HG02610 (cell line): Measurements from ENCODE around the gene SDC1.

Source experiments
- ATAC-seq: cut with Tn5 transposase; IDR thresholded peaks from one replicate; pipeline ENCODE4 v1.9.1; 2021; ENCODE audit warnings: mild to moderate bottlenecking, moderate library complexity; ENCODE audit not compliant: unreplicated experiment

SDC1 gene

DNA sequence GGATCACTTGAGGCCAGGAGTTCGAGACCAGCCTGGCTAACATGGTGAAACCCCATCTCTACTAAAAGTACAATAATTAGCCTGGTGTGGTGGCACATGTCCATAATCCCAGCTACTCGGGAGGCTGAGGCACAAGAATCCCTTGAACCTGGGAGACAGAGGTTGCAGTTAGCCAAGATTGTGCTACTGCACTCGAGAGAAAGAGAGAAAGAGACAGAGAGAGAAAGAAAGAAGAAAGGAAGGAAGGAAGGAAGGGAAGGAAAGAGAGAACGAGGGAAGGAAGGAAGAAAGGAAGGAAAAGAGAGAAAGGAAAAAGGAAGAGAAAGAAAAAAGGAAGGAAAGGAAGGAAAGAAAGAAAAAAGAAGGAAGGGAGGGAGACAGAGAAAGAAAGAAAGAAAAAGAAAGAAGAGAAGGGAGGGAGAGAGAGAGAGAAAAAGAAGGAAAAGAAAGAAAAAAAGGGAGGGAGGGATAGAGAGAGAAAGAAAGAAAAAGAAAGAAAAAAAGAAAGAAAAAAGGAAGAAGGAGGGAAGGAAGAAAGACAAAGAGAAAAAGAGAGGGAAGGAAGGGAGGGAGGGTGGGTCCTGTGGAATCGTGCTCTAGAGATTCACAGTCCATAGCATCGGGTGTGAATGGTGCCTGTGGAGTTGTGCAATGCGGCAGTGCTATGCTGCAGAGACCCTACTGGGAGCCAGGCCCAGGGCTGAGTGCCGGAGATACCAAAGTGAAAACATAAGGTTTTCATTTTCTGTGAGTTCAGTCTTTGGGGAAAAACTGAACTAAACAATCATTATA is 4.6 kb upstream of the SDC1 start:
- no peak for ATAC-seq

DNA sequence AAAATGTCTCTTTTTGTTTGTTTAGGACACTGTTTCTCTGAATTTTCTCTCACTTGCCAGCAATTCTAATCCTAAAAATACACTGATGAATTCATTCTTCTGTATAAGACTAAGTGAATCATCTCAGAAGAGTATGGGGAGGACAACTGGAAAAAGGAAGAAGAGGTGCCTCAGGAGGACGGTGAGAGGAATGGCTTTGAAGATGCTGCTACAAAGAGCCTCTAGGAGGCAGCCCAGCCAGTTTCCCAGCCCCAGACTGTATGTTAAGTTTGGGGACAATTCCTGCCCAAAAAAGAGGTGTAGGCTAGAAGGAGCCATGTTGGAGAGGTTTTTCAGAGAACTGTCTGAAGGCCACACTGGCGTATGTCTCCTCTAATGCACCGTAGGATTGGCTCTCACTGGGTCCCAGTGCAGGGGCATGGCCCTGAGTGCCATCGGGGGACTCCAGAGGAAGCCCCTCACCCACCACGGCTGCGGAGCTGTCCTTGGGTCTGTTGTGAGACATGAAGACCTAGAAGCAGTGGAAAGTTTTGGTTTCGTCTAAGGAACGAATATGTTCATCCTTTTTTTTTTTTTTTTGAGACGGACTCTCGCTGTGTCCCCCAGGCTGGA is 3.1 kb upstream of the SDC1 start:
- no peak for ATAC-seq

DNA sequence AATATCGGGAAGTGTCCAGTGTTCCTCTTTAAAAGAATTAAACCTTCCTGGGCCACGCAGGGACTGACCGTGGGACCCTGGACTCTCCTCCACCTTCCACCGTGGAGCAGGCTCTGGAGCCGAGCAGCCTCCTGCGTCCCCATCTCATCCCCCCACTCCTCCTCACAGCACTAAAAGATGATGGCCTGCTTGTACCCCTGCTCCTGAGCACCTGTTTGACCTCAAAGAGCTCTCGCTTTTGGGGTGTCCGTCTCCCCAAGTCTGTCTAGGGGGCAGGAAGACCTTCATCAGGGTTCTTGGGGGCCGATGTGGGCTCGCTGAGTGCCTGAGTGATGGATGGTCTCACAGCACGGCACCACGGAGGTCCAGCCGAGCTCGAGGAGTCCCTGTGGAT is 1.2 kb upstream of the SDC1 start:
- ATAC-seq, result no peak

DNA sequence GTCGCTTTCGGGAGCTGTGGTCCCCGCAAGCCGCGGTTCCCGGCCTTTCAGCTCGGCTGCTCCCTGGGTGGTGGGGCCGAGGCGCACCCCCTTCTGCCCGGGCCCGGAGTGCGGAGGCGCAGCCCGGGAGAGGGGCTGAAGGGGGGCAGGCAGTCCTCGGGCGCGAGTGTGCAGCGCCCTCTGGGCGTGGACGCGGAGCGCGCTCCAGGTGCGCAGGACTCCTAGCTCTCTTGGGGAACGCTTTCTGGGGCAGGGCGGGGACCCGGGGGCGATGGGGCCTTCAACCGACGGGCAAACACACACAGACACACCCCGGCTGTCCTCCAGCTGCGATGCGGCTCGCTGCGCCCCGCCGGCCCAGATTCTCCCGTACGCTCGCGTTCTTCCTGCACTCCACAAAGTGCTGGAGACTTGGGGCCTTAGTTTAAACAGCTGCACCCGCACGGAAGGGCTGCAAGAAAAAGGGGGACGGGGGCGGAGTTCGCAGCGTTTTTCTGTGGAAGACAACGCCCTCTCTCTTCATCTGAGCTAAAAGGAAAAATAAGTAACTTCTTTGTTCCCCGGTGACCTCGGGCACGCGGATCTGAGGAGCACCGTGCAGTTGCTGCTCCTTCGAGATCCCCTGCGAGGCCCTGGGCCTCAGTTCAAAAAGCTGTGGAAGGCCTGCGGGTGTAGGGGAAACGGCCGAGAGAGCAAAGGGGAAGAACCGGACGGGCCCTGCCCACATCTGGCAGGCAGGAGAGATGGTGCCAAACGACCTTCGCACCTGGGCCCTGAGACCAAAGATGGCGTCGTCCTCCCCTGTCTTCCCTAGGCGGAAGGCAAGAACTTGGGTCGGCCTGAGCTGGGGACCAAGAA is 593 bp upstream of the SDC1 start:
- ATAC-seq, result peak; percentile 50

DNA sequence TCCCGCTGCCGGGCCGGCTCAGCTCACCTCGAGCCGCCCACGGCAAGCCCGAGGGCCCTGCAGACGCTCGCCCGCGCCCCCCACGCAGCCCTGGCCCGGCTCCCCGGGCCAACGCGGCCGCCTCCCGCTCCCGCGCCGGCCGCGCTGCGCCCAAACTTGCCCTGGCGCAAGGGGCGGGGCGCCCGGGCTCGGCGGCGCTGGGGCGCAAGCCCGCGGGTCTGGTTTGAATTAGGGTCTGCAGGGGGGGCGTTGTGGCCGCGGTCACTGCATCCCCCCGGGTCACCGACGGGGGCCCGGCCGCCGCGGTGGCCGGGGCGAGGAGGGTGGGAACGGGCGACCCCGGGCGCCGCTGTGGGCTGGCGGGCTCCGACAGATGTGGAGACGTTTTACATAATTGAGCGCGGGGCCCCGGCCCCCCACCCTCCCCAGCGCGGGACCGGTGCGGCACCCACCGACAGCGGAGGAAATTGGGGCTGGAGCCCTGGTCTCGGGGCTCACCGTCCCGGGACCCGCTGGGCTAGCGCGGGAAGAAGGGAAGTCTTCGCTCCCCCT is 690 bp downstream of the SDC1 start:
- peak; percentile 14 for ATAC-seq

DNA sequence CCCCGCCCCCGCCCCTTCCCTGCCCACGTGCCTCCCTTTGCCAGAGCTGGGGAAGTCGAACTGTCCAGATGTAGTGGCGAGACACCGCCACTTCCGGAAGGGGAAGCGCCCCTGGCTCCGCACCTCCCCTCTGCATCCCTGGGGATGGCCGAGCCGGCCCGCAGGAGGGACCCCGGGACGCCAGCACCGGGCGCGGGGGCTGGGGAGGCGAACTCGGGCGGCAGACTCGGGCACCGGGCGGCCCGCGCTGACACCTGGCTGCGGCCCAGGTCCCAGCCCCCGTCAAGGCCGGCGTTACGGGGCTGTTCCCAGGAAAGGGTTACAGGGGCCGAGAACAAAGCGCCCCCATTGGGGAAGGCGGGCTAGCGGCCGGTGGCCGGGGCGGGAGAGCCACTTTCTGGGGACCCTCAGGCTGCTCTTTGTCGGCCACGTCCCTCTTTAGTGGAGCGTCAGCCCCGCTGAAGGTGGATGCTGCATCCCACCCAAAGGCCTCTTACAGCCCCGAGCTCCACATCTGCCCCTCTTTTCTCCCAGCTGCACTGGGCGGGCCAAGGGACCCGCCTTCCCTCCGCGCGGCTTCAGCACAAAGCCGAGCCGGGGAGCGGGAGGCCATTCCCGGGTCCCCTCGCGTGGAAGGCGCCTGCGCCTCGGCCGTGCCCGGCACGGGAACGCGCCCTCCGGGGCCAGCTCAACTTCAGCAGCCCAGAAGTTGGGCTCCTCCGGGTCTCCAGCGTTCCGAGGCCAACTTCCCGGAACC is 1.3 kb downstream of the SDC1 start:
- ATAC-seq, result peak; percentile 25

DNA sequence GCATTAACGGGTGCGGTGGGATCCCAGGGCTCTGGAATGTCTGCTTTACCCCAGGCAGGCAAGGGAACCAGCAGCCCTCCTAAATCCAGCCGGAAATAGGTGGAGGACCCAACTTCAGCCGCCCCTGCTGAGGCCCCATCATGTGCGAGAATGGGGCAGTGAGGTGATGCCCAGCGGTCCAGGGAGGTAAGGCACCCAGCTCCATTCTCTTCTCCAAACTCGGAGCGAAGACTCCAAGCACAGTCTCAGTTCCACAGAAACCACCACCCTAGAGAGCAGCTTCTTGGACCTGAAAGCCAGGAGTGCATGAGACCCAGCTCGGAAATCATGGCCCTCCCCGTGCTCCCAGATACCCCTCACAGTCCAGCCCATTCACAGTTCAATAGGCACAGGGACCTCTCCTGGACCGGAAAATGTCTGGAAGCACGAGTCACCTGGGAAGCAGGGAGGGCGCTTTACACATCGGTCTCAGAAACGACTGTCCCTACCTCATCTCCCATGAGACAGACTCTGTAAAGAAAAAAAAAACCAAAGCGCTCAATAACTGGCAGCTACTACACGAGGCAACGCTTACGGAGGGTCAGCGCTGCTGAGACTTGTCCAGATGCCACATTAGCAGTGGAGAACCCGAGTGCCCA is 2.0 kb downstream of the SDC1 start:
- no peak for ATAC-seq

DNA sequence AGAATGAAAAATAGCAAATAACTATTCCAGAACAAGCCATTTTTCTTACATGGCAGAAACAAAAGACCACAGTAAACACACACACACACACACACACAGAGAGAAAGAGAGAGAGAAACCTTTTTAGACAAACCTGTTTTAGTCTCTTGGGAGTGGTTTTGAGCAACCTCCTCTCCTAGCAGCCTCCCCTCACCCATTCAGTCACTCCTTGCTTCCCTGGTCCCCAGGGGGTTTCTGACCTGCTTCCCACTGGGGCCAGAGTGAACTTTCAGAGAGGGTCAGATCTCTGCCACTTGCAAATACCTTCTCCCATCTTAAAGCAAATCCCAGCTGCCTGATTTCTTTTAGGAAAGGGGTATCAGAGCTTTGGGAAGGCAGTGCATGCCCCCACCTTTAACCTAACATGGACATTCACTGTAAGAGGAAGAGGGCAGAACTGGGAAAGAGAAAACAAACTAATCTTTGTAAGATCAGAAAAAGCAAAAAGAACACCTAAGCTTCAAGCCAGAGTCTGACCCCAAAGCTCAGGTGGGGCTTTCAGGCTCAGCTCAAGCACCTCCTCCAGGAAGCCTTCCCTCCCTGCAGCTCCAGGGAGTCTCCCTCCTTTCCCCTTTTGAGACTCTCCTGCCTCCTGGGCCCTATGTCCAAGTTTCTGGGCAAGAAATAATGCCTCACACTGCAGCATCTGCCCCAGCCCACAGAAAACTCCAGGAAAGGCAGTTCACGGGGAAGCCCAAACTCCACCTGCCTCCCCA is 2.7 kb downstream of the SDC1 start:
- no peak for ATAC-seq

DNA sequence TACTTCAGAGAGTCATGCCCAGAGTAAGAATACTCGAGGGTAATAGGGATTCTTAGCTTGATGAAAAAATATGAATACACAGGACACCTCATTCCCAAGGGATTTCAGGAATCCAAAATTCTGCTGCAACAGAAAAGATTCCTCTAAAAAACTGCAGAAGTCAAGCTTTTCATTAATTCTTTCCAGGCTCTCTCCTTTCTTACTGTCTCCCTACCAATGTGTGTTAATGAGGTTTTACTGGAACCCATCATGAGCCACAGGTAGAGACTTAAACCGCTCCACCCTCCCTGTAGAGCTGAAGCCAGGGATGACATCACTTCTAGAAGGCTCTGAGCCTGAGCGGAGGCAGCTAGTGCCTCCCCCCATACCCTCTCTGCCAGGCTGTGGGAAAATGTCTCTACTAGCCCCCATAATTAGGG is 3.4 kb downstream of the SDC1 start:
- peak; percentile 25 for ATAC-seq

DNA sequence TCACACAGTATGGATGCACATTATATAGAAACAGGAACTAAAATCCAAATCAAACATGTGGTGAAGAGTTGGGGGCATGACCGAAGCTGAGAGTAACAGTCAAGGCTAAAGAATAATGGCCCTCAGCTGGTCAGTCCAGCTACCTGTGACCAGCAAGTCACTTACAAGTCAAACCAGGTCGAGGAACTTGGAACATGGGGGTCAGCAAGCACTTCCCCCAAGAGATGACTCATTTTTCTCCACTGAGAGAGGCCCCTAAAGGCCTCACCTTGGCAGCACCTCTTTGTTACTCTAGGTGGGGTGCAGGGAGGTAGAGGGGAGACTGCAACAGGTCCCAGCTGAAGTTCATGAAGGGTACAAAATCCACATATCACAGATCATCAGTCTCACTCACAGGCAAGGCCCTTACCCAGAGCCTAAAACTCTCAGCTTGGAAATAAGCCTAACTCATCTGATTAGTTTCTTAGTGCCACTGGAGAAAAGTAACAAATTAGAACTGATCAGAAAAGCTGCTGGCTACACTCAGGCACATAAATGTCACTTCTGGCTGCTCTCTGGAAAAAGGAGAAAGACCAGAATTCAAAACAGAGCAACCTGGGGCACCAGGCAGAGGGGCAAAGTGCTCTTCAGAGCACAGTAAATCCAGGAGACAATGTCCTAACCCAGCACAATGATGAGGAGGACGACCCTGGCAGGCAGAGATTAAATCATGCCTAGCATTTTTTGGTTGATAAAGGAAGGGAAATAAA is 4.0 kb downstream of the SDC1 start:
- ATAC-seq, result no peak

DNA sequence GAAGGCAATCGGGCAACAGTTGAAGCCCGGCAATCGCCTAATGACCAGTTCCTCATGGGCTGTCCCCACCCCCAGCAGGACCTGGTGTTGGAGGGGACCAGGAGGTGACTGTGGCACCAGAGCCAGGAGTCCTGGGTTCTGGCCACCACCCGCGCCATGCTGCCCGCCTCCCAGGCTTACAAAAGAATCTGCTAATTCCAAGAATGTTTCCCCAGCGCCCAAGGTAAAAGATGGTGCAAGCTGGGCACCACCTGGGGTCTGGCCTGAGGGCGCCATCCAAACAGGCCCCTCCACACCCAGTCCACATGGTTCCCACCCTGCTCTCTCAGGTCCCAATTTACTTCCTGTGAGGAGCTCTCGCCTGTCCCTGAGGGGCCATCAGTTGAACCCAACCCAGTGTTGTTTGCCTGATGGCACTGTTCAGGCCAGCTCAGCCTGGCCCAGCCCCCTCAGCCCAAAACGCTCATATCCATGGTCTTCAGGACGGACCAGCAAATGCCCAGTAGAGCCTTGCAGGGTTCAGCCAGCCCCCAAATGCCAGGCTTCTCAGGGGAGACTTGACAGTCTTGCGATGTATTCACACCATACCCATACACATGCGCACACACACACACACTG is 5.1 kb downstream of the SDC1 start:
- ATAC-seq, result no peak

DNA sequence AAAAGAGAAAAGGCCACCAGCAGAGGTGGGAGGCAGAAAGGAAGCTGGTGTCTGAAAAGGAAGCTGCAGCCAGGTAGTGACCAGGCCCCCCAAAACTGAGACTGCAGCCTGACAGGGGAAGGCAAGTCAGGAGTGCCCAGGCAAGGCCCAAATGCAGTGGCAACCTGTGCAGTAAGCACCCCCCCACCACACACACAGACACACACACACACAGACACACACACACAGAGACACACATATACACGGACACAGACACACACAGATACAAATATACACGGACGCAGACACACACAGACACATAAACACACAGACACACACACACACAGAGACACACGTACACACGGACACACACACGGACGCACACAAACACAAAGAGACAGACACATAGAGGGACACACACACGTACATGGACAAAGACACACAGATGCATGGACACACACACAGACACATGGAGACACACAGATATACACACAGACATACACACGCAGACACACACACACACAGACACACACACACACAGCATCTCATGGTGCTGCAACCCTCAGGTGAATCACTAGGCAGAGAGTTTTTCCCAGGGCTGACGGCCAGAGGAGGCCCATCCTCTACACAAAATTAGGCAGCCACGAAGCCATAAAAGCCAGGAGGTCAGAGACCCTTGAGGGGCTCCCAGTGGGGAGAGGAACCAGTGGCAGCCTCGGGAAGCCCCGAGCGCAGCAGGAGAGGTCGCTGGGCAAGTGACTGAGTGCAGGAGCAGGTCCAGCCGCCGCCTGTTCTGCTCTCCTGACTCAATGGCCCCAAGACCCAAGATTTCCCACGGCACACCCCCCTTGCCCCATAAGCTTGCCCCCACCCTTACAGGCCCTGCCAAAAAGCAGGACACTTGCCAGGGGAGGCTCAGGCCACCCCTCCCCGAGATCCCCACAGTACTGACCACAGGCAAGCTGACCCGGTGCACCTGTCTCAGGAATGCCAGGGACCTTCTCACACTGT is 6.3 kb downstream of the SDC1 start:
- ATAC-seq, result no peak

DNA sequence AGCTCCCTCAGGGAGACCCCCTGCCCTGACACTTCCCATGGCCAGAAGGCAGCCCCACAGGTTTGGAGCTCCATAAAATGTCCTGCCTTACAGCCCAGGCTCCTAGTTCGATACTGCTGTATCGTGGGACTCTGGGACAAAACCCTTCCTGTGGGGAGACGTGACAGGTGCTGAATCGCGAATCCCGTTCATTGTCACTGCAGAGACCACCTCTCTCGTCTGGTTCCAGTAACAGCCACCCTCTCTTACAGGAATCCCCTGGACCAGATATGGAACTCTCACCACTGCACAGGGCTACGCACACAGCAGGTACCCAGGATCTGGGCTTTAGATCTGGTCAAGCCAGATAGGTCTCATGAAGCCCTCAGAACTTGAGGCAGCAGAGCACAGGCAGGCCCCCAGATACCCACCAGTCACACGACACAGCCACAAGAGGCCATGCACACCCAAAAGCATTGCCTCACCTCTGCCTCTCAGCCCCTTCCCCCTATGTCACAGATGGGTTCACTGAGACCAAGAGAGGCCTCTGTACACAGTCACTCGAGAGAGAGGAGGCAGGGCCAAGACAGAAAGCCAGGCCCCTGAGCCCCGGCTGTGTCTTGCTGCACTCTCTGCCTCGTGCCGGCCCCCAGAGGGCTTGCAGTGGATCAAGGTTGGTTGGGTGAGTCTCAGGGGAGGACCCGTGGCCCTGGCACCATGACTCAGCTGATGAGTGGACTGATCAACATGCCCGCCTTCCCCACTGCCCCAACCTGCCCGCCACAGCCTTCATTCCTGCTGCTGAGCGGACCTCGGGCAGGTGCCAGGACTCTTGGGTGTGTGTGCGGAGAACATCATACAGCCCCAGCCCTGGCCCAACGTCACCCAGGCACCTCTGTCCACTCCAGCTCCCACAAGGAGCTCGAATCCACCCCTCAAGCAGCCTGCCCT is 7.6 kb downstream of the SDC1 start:
- ATAC-seq, result no peak

DNA sequence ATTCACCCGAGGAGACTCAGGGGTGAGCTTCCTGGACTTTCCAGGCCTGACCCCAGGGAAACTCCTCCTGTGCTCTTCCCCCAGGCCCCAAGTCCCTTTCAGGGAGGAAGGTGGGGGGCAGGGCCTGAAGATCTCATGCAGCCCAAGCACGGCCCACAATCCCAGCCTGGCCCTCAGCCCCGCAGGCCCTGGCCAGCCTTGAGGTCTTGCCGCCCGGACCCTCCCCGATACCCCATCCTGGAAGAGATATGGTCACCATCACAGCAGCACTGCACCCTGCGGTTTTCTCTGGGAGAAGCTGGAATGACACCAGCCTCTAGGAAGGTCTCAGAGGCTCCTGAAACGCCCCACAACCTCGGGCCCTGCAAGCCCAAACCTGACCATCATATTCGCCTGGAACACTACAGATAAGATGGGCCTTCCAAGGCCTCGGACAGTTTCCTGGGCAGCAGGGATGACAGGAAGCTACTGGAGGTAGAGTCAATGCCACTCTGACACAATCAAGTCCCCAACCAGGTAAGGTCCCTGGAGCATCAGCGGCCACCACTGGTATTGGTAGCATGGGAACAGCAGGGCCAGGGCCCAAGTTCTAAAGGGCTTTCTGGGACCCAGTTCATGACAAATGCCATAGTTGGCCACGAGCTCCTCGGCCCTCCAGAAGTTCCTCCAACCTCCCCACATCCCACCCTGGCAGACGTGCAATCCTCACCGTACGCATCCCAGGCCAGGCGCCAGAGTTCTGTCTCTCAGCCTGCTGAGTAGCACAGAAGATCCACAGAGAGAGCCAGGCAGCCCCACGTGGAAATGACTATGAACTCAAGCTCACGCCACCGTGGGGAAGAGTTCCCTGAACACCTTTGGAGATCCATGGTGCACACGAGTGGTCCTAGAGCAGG is 8.6 kb downstream of the SDC1 start:
- no peak for ATAC-seq
